ENCODE measurements around the gene GNAI1.
"Not testable (repeated sequence)": the region's sequence is repeated elsewhere in the genome, so short reads cannot be mapped to it uniquely, and the experiment has no call there.

Gene GNAI1

GRCh38 chr7:80145780-80146422 is 11.3 kb downstream of the GNAI1 start:
- H3K27ac ChIP-seq (ENCODE audit: low read depth, low read length), result peak overlapping the region; percentile 88
- peaks cover 60% of the 10 kb centered on the region for H3K4me1 ChIP-seq (ENCODE audit: control insufficient read depth, insufficient read depth, low read length, unreplicated experiment)
- peaks cover 89% of the 10 kb centered on the region for H3K79me2 ChIP-seq (ENCODE audit: control insufficient read depth, insufficient read depth, low read length, unreplicated experiment)
- H3K27me3 ChIP-seq (ENCODE audit: insufficient read depth, low read length), result no peaks in the 10 kb centered on the region
- peak overlapping the region; percentile 49 for H3K4me3 ChIP-seq (ENCODE audit: low read depth, low read length)
- no peak overlapping the region for H2AFZ ChIP-seq (ENCODE audit: low read length, unreplicated experiment)
- no peaks in the 10 kb centered on the region for H3K36me3 ChIP-seq (ENCODE audit: insufficient read depth, low read length)

GRCh38 chr7:80146545-80147182 is 12.0 kb downstream of the GNAI1 start:
- Histone ChIP-seq H3K27ac (ENCODE audit: low read depth, low read length) (peak overlapping the region; percentile 88), H3K4me1 (ENCODE audit: control insufficient read depth, insufficient read depth, low read length, unreplicated experiment) (peaks cover 67% of the 10 kb centered on the region), H3K79me2 (ENCODE audit: control insufficient read depth, insufficient read depth, low read length, unreplicated experiment) (peaks cover 88% of the 10 kb centered on the region)

GRCh38 chr7:80147543-80148391 is 13.1 kb downstream of the GNAI1 start:
- peak overlapping the region; percentile 28 for H3K4me3 ChIP-seq (ENCODE audit: low read depth, low read length)
- peaks cover 85% of the 10 kb centered on the region for H3K79me2 ChIP-seq (ENCODE audit: control insufficient read depth, insufficient read depth, low read length, unreplicated experiment)
- H3K4me1 ChIP-seq (ENCODE audit: control insufficient read depth, insufficient read depth, low read length, unreplicated experiment), result peaks cover 72% of the 10 kb centered on the region
- peak overlapping the region; percentile 0 for H2AFZ ChIP-seq (ENCODE audit: low read length, unreplicated experiment)
- H3K27ac ChIP-seq (ENCODE audit: low read depth, low read length), result peak overlapping the region; percentile 88
- no peaks in the 10 kb centered on the region for H3K36me3 ChIP-seq (ENCODE audit: insufficient read depth, low read length)
- no peaks in the 10 kb centered on the region for H3K27me3 ChIP-seq (ENCODE audit: insufficient read depth, low read length)

More at GRCh38 chr7:80146545-80147182, 12.0 kb downstream of the GNAI1 start:
- H3K36me3 ChIP-seq (ENCODE audit: insufficient read depth, low read length), result no peaks in the 10 kb centered on the region
- H3K4me3 ChIP-seq (ENCODE audit: low read depth, low read length), result no peak overlapping the region
- no peaks in the 10 kb centered on the region for H3K27me3 ChIP-seq (ENCODE audit: insufficient read depth, low read length)
- H2AFZ ChIP-seq (ENCODE audit: low read length, unreplicated experiment), result no peak overlapping the region

GRCh38 chr7:80150611-80151273 is 16.1 kb downstream of the GNAI1 start:
- Histone ChIP-seq H3K4me3 (ENCODE audit: low read depth, low read length) (no peak overlapping the region), H3K79me2 (ENCODE audit: control insufficient read depth, insufficient read depth, low read length, unreplicated experiment) (peaks cover 77% of the 10 kb centered on the region), H3K36me3 (ENCODE audit: insufficient read depth, low read length) (no peaks in the 10 kb centered on the region), H3K4me1 (ENCODE audit: control insufficient read depth, insufficient read depth, low read length, unreplicated experiment) (peaks cover 82% of the 10 kb centered on the region), H2AFZ (ENCODE audit: low read length, unreplicated experiment) (no peak overlapping the region), H3K27ac (ENCODE audit: low read depth, low read length) (peak overlapping the region; percentile 54), H3K27me3 (ENCODE audit: insufficient read depth, low read length) (no peaks in the 10 kb centered on the region)

GRCh38 chr7:80151274-80151665 is 16.6 kb downstream of the GNAI1 start:
- Histone ChIP-seq H3K79me2 (ENCODE audit: control insufficient read depth, insufficient read depth, low read length, unreplicated experiment) (peaks cover 76% of the 10 kb centered on the region), H3K27ac (ENCODE audit: low read depth, low read length) (peak overlapping the region; percentile 54), H3K36me3 (ENCODE audit: insufficient read depth, low read length) (no peaks in the 10 kb centered on the region), H3K4me3 (ENCODE audit: low read depth, low read length) (no peak overlapping the region), H2AFZ (ENCODE audit: low read length, unreplicated experiment) (no peak overlapping the region), H3K27me3 (ENCODE audit: insufficient read depth, low read length) (no peaks in the 10 kb centered on the region), H3K4me1 (ENCODE audit: control insufficient read depth, insufficient read depth, low read length, unreplicated experiment) (peaks cover 78% of the 10 kb centered on the region)

GRCh38 chr7:80153446-80153845 is 18.8 kb downstream of the GNAI1 start:
- Histone ChIP-seq H3K4me3 (ENCODE audit: low read depth, low read length) (peak overlapping the region; percentile 6; the same call in 1 of the 2 replicates), H2AFZ (ENCODE audit: low read length, unreplicated experiment) (no peak overlapping the region), H3K36me3 (ENCODE audit: insufficient read depth, low read length) (no peaks in the 10 kb centered on the region), H3K79me2 (ENCODE audit: control insufficient read depth, insufficient read depth, low read length, unreplicated experiment) (peaks cover 76% of the 10 kb centered on the region), H3K27me3 (ENCODE audit: insufficient read depth, low read length) (no peaks in the 10 kb centered on the region), H3K4me1 (ENCODE audit: control insufficient read depth, insufficient read depth, low read length, unreplicated experiment) (peaks cover 66% of the 10 kb centered on the region), H3K27ac (ENCODE audit: low read depth, low read length) (no peak overlapping the region)

GRCh38 chr7:80154656-80155333 is 20.2 kb downstream of the GNAI1 start:
- Histone ChIP-seq H3K27ac (ENCODE audit: low read depth, low read length) (peak overlapping the region; percentile 37), H3K79me2 (ENCODE audit: control insufficient read depth, insufficient read depth, low read length, unreplicated experiment) (peaks cover 71% of the 10 kb centered on the region), H3K36me3 (ENCODE audit: insufficient read depth, low read length) (no peaks in the 10 kb centered on the region), H3K27me3 (ENCODE audit: insufficient read depth, low read length) (no peaks in the 10 kb centered on the region), H2AFZ (ENCODE audit: low read length, unreplicated experiment) (no peak overlapping the region), H3K4me3 (ENCODE audit: low read depth, low read length) (0 out of 2 replicates have a peak overlapping the region, but pooled peaks have one; percentile 11), H3K4me1 (ENCODE audit: control insufficient read depth, insufficient read depth, low read length, unreplicated experiment) (peaks cover 55% of the 10 kb centered on the region)

- Histone ChIP-seq H3K79me2 (ENCODE audit: control insufficient read depth, insufficient read depth, low read length, unreplicated experiment) (peaks cover 68% of the 10 kb centered on the region), H3K27me3 (ENCODE audit: insufficient read depth, low read length) (no peaks in the 10 kb centered on the region), H3K4me3 (ENCODE audit: low read depth, low read length) (no peak overlapping the region), H2AFZ (ENCODE audit: low read length, unreplicated experiment) (no peak overlapping the region), H3K4me1 (ENCODE audit: control insufficient read depth, insufficient read depth, low read length, unreplicated experiment) (peaks cover 52% of the 10 kb centered on the region), H3K27ac (ENCODE audit: low read depth, low read length) (peak overlapping the region; percentile 37), H3K36me3 (ENCODE audit: insufficient read depth, low read length) (no peaks in the 10 kb centered on the region)
These were observed 20.7 kb downstream of the GNAI1 start for GRCh38 chr7:80155374-80155773.

GRCh38 chr7:80157770-80158169 is 23.1 kb downstream of the GNAI1 start:
- Histone ChIP-seq H3K79me2 (ENCODE audit: control insufficient read depth, insufficient read depth, low read length, unreplicated experiment) (peaks cover 64% of the 10 kb centered on the region), H3K4me1 (ENCODE audit: control insufficient read depth, insufficient read depth, low read length, unreplicated experiment) (peaks cover 34% of the 10 kb centered on the region)
- not testable (repeated sequence) for H3K36me3 ChIP-seq (ENCODE audit: insufficient read depth, low read length); H3K27ac ChIP-seq (ENCODE audit: low read depth, low read length); H3K4me3 ChIP-seq (ENCODE audit: low read depth, low read length); H3K27me3 ChIP-seq (ENCODE audit: insufficient read depth, low read length); H2AFZ ChIP-seq (ENCODE audit: low read length, unreplicated experiment)

- peaks cover 54% of the 10 kb centered on the region for H3K79me2 ChIP-seq (ENCODE audit: control insufficient read depth, insufficient read depth, low read length, unreplicated experiment)
- H3K36me3 ChIP-seq (ENCODE audit: insufficient read depth, low read length), result no peaks in the 10 kb centered on the region
- no peaks in the 10 kb centered on the region for H3K27me3 ChIP-seq (ENCODE audit: insufficient read depth, low read length)
- H3K4me1 ChIP-seq (ENCODE audit: control insufficient read depth, insufficient read depth, low read length, unreplicated experiment), result peaks cover 16% of the 10 kb centered on the region
- no peak overlapping the region for H3K27ac ChIP-seq (ENCODE audit: low read depth, low read length)
- no peak overlapping the region for H3K4me3 ChIP-seq (ENCODE audit: low read depth, low read length)
- no peak overlapping the region for H2AFZ ChIP-seq (ENCODE audit: low read length, unreplicated experiment)
These were observed 25.2 kb downstream of the GNAI1 start for GRCh38 chr7:80159802-80160201.
